ENCODE data around the gene CCDC92B.

The CCDC92B gene

GRCh38 chr17:2718150-2718938 lies 31.1 kb downstream of the CCDC92B start:
- DNase-seq = no peak

DNA sequence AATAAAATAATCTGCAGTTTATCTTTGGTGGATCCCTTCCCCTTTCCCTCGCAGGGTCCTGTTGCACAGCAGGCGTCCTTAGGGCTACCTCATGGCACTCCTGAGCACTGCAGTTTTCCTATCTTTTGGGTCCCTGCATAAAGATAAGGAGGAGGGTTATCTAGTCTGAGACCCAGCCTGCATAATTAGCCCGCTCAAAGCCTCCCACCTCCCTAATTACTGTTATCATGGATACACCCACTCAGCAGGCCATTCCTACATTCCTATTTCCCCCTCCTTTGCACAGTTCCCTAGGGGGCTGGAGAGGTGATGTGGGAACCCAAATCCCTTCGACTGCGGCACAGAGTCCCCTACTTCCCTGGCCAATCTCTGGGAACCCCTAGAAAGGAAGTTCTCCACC lies 32.8 kb downstream of the CCDC92B start:
- no peak for DNase-seq

- DNase-seq = no peak
Observed at GRCh38 chr17:2713881-2714280, 35.6 kb downstream of the CCDC92B start.

GRCh38 chr17:2712300-2713043 lies 37.0 kb downstream of the CCDC92B start:
- no peak for DNase-seq

GRCh38 chr17:2711608-2712299 lies 37.7 kb downstream of the CCDC92B start, which contains the start of gene CLUH:
CLUH (minus strand) TSS chr17:2711764; CDS start chr17:2711661, 103 bp downstream.
- DNase-seq = peak; percentile 48 to 54

DNA sequence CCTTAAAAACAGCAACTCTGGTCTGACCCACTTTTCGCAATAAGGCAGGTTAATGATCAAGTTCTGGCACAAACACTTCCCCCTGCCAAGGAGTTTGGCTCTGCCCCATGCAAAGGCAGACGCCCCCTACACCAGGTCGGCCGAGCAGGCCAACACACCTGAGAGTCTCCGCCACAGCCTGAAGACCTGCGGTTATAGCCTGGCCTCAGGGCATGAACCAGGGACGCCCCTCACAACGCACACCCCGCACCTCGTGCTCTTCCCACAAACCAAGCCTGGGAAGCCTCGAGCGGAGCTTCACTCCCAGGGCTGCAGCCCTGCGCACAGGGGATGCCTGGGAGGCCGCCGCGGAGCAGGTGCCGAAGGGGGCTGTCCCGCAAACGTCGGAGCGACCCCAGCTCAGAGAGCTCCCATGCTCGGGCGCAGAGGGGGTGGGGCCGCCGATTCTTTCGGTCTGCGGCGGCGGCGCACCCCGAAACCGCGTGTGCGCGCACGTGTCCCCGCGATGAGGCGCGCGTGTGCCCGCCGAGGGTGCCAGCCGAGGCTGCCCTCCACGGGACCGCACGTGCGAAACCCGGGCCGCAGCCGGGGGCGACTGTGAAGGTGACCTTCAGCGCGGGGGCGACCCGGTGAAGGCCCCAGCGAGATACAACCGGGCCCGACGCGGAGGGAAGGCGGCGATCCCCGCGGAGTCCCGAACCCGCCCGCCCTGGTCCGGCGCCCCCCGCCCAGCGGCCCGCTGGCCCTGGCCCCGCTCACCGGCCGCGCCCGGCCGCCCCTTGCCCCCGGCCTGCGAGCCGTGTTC lies 38.4 kb downstream of the CCDC92B start:
- peak in 1 of 2 experiments; percentile 3 for DNase-seq

DNA sequence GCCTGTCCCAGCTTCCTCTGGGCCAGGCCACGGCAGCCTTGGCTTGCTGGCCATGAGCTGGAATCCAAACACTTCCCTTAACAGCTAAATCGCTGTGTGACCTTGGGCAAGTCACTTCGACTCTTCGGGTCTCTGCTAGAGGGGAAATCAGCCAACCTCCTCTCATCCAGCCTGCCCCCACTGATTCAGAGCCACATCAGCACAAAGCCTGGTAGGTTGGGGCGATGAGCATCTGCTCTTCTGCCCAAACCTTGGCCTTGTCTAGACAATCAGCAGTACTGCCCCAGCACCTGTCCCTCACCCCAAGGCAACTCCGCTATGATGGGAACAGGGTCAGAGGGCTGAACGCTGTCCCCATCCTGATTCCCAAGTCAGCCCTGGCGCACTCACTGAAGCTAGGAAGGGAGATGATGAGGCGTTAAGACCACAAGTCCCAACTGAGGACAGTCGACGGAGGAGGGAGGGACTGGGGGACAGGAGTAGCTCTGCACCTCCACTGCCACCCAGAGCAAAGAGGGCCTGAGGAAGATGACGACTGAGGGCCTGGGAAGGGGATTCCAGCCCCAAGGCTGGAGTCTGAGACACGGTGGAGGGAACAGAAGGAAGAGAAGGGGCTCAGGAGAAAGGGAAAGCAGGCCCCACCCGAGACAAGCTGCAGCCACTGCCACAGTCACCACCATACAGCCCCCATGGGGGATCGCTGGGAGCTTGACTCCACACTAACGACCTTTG lies 39.2 kb downstream of the CCDC92B start:
- no peak for DNase-seq

DNA sequence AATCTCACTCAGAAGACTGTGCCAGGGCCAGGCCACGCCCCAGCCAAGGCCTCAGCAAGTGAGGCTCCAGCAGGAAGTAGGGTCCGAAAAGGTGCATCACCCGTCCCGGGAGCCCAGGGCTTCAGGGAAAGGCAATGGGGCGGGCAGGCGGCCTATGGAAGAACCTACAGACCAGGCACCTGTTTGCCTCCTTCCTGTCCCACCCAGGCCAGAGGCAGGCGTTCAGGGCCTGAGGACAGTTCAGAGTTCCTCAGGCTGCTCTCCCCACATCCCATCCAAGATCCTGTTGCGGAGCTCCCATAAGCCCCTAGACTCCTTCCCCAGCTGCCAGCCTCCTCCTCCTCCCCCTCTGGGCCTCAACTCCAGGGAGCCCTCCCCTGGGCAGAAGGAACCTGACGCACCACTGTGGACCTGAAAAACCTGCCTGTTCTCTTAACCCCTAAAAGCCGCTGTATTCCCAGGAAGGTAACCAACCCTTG lies 40.2 kb downstream of the CCDC92B start:
- peak in 1 of 2 experiments; percentile 18 for DNase-seq

GRCh38 chr17:2708585-2709182 lies 40.8 kb downstream of the CCDC92B start:
- DNase-seq = peak in 1 of 2 experiments; percentile 19

- no peak for DNase-seq
Observed at GRCh38 chr17:2707721-2708584, 41.5 kb downstream of the CCDC92B start.

DNA sequence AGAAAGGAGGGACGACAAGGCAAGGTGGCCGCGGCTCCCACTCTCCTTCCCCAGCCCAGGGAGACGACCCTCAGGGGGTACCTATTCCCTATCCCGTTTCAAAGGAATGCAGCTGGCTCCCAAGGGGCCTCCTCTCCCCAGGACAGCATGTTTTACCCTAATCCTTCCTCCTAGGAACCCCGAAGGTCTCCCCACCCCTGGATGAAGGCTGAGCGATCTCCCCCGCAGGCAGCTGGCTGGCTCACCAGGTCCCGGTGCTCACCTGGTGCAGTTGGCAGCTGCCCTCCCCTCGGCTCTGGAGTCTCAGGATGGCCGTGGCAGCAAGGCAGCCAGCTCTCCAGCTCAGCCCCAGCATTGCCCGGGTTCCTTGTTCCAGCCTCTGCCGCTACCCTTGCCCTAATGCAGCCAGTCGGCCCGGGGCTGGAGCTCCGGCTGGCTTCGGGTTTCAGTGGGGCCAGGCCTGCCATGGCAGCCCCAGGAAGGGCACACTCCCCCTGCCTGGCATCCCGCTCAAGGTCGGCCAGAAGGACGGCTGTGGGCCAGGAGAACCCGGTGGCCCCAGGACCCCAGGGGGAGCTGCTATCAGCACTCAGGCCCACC lies 42.4 kb downstream of the CCDC92B start:
- no peak for DNase-seq

GRCh38 chr17:2705888-2706795 lies 43.3 kb downstream of the CCDC92B start:
- no peak for DNase-seq

GRCh38 chr17:2705263-2705662 lies 44.2 kb downstream of the CCDC92B start:
- no peak for DNase-seq

- DNase-seq = no peak
Observed at GRCh38 chr17:2704890-2705248, 44.6 kb downstream of the CCDC92B start.

DNA sequence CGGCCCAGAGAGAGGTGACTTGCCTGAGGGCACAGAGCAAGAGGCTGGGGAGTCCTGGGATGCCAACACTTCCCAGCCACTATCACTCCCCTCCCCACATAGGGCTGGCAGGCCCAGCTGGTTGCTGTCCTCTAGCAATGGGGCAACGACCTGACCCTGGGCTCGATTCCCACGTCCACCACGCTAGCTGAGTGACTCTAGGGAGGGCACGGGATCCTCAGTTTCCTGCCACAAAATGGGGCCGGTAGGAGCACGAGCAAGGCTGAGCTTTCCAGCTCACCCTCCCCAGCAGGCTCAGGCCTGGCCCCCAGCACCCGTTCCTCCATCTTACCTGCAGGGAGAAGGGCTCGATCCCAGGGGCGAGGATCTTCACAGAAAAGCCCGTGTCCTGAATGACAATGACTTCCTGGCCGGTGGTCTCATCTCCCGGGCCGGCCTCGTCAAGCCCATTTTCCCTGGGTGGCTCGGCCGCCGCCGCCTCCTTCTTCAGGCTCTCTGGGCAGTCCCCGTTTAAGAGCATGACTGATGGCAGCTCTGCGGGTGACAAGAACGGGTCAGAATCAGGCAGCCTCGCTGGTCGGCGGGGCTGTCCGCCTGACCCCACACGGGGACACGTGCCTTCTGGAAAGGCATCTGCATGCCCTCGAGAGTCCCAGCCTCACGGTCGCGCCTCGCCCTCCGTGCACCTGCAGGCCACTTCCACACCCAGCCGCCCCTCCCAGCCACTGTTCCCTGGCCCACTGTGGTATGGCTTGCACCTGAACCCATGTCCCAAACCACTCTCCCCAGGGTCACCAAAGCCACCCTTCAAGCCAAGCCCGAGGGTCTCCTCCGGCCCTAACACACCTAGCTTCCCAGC lies 45.2 kb downstream of the CCDC92B start:
- DNase-seq = no peak

DNA sequence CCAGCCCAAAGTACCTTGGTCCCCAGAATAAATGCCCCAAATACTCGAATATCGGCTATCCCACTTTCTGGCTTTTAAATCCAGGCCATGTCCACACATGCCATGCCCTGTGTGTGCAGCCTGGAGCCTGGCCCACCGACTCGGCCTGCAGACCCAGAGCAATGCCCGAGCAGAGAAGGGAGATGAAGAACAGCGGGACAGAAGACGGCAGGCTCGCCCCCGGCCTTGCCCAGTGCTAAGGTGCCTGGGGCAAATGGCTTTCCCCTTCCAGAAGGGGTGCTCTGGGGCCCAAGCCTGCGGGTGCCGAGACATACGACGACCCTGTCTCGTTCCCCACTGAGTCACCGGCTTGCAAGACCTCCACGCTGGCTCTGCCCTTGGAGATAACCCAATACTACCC lies 45.8 kb downstream of the CCDC92B start:
- no peak for DNase-seq

DNA sequence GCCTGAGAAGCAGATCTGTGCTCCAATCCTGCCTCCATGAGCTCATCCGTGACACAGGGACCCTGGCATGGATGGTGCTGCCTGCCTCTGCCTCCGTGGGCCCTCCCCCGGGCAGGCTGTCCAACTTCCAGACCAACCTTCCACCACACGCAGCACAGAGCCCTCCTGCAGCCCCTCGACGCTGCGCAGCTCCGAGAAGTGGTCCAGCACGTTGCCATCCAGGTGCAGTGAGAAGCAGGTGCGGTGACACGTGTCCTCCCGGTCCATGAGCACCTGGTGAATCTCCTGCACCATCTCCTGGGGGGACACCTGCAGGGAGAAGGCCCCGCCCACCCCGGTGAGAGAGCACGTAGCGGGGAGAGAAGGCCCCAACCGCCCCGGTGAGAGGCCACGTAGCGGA lies 46.3 kb downstream of the CCDC92B start:
- no peak for DNase-seq

Data from AML-193 (cell line).